GM18873 (cell line): Measurements from ENCODE around the gene ABHD15.

Experiments
- ATAC-seq: cut with Tn5 transposase; IDR thresholded peaks from one replicate; pipeline ENCODE4 v1.9.1; 2021; ENCODE audit warnings: mild to moderate bottlenecking, moderate library complexity, moderate number of reproducible peaks; ENCODE audit not compliant: unreplicated experiment, low FRiP score

The ABHD15 gene

DNA sequence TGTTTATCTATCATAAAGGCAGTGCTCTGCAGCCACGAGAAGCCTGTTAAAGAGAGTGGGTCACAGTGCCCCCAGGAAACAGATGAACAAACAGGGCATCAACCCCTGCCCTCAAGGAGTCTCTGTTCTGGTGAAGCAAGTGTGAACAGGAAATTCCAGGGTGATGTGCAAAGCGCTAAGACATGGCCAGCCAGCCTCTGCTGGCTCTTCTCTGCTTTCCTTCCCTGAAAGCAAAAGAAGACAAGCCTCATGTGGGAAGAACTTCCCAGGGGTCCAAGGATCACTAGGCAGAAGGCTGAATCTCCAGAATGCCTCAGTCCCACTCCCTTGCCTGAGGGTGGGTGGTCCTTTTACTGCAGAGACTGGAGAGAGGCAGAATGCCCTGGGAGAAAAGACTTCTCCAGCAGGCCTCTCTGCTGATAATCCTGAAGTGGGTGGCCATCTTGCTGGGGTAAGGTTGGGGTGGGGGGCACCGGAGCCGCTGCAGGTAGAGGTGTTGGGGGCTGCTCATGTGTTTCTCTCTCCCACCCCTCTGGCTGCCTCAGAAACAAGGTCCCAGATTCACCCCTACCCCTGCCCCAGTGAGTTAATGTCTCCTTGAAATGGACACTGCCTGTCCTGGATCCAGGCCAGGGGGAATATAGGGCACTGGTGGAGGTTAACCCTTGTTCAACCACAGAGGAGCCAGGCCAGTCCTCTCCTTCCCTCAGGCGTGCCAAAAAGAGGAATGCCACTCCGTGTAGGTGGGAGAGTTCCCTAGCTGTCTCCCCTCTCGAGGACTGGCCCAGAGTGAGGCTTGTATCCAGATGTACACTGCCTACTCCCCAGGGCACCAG lies 28.5 kb upstream of the ABHD15 start:
- no peak for ATAC-seq

DNA sequence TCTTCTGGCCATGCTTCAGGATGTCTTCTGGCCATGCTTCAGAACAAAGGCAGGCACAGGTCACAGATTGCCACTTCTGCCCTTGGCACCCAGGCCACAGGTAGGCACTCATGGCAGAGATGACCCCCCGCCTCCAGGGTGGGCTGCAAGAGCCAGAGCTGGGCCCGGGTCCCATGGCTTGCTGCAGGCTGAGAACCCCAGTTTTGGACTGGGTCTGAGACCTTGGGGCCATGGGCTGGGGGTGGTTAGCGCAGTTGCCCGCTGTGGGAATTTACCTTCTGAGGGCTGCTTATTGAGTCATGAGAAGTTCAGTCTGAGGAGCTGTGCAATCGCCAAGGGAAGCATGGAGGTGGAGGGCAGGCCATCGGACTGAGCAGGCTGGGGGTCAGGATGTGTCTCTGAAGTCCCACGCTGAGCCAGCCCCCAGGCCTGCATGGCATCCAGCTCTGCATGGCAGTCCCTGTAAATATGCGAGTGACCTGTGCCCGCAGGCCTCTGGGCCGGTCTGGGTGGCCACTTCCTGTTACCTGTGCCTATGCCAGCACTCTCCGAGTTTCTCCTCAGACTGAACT lies 27.8 kb upstream of the ABHD15 start:
- no peak for ATAC-seq

DNA sequence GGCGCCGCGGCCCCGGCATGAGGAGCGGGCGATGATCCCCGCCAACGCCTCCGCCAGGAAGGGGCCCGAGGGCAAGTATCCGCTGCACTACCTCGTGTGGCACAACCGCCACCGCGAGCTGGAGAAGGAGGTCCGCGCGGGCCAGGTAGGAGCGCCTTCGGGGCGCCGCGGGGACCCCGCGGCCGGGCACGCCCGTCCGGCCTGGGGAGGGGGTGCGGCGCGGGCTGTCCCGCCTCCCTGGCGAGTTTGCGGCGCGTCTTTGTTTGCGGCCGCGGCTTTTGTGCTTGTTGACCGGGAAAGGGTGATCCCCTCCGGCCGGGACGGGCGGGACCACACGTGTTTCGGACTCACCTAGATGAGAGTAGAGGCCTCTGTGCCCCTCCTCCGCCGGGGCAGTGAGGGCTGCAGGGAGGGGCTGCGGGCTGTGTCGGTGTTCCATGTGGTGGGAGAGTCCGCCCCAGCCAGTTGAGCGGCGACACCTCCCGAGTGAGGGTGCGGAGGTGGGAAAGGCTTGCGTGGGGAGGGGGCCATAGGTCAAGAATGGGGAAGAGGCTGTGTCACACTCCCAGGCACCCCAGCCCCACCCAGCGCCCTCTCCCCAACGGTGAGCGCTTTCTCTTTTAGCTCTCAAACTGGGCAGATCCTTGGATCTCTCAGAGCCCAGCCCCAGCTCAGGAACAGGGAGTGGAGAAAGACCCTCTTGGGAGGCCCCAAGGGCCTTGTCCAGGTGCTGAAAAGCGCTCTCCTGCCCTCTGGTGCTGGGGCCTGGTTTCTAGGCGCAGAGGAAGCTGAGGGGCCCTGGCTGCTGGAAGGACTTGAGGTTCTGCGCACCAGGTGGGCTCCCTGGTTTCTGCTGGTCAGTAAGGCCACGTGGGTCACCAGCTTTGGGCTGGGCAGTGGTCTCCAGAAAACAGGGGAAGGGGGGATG lies 27.0 kb upstream of the ABHD15 start:
- no peak for ATAC-seq

DNA sequence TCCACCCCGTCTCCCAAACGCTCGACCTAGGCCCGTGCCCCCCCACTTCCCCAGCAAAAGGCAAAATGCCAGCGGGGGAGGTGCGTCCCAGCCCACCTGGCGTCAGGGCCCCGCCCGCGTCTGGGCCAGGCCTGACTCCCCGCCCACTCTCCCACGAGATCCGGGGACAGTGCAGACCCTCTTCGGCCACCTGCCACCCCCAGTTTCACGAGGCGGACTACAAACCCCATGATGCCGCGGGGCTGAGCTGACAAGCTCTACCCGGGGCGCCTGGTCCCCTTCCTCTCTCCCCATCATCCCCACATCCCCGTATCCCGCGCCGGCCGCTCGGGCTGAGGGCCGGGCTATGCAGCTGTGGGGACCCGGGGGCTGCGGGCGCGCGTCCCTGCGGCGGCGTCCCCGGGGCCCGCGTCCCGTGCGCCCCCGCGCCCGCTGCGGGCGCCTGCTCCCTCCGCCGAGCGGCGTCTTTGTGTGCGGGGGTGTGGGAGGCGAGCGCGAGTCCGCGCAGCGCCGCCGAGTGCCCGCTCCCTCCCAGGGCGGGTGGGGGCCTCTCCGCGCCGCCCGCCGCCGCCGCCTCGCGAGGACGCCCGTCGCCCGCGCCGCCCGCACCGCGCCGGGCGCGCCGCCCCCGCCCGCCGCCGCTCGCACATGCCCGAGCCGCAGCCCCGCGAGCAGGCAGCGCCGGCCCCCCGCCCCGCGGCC lies 26.2 kb upstream of the ABHD15 start, which contains the start of gene ANKRD13B:
ANKRD13B (plus strand) TSS at position 283 of the 702 bp plus-strand sequence. CDS start 490 bp downstream, outside the sequence.
- no peak for ATAC-seq

DNA sequence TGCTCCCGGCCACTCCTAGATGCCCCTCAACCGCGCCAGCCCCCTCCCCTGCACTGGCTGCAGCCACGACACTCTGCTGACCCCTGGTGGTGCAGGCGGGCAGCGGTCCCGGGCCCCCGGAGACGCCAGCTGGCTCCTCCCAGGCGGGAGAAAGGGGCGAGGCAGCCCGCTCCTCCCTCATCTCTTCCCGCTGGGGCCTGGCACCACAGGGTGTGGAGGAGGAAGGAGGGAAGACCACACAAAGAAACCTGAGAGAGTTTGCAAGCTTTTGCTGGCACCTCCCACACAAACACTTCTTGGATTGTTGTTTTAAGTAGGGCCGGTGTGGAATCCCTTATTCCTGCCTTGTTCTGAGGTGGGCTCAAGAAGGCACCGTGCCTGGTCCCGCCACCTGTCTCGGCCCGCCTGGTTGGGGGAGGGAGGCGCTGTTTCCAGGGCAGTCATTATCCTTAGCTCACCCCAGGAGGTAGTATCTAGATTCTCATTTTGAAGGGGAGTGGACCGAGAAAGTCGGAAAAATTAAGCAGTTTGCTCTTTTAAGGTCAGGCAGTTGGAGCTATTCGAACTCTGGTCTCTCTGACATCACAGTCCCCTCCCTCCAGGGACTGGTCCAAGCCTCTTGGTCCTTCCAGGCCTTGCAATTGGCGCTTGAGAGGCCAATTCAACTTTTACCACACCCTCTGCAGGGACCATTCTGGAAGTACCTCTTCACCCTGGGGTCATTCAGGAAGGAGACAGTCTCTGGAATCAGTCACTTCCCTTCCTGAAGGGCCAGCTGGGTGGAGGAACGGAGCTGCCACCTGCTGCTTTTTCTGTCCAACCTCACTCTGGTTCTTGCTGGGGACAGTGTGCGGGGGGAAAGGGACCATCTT lies 25.1 kb upstream of the ABHD15 start:
- ATAC-seq, result no peak

DNA sequence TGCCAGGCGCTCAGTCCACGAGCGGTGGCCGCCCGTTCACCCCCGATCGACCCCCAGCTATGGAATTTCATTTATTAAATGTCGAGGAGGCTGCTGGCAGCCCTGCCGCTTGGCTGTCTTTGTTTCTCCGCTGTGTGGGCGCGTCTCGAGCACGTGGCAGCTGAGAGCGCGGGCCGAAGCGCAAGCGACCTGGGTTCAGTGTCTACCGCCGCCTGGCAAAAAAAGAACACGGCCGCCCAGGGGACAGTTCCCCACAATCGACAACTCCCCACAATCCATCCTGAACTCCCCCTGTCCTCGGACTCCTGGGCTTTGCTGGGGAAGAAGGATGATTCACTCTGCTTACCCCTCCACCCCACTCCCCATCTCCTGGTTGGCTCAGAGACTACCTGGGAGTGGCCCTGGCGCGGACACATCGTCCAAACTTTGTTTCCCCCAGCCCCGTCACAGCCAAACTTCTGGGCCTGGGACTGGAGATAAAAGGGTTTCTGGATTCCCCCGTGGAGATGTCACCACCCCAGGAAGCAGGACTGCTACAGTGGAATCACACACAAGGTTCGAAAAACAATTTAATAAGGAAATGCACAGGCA lies 24.4 kb upstream of the ABHD15 start:
- no peak for ATAC-seq

DNA sequence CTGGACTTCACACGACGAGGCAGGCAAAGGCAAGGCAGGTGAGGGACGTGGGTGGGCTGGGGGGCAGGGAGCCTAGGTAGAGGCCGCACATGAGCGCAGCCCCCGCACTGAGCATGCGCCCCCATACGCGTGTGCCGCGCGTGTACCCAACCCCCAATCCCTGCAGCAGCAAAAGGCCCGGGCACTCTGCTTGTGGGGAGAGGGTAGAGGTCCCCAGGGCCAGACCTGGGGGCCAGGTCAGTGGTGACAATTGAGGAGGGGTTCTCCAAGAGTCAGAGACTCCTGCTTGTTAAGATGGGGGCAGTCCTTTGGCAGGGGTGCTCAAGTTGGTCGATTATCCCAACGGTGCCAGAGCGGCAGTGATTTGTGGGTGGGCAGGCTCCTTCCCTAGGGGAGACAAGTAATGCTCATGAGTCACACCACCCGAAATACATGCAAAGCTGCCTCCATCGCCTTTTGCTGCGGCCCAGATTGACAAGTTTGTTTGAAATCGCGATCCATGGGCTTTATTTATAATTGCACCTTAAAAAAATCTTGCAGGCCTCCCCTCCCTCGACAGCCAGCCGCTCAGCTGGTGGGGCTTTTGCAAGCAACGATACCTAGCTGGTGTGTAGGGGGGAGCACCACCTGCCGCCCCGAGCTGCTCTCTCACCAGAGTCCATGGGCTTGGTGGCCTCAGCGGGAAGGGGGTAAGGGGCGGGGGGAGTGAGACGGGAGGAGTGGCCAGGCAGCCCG lies 23.7 kb upstream of the ABHD15 start:
- no peak for ATAC-seq

DNA sequence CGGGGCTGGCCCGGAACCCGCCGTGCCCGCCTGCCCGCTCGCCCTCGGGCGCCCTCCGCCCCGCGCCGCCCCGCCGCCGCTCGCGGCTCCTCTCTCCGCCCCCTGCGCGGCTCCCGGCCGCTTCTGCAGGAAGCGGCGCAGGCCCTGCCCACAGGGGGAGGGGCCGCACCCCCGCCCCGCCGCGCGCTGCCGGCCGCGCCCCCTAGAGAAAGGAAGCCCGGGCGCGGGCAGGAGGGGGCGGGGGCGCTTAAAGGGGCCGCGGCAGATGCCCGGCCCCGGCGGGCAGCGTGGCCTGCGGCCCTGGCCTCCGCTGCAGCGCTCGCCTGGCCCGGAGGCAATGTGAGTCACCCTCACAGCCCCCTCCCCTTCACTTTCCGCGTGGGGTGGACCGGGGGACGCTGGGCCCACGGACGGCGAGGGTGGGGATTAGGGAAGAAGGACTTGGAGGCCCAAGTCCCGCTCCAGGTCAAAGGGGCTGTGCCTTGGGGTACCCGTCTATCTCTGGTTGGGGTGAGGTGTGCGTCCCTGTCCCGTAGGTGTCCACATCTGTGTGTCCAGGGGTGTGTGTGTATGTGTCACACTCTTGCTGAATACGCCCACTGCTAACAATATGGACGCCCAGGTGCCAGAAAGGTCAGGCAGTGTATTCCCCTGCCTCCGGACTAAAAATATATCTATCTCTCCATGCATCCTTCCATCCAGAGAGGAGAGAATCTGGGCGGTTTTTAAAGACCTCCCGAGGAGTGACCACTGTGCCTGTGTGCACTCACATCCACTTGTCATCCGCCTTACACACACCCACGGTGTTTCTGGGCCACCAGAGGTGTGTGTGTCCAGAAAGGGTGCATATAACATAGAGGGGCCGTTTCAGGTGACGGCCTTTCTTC lies 22.9 kb upstream of the ABHD15 start, which contains the start of gene GIT1:
GIT1 (minus strand) TSS at position 125 of the 887 bp plus-strand sequence. CDS start 270 bp downstream, outside the sequence.
- no peak for ATAC-seq

DNA sequence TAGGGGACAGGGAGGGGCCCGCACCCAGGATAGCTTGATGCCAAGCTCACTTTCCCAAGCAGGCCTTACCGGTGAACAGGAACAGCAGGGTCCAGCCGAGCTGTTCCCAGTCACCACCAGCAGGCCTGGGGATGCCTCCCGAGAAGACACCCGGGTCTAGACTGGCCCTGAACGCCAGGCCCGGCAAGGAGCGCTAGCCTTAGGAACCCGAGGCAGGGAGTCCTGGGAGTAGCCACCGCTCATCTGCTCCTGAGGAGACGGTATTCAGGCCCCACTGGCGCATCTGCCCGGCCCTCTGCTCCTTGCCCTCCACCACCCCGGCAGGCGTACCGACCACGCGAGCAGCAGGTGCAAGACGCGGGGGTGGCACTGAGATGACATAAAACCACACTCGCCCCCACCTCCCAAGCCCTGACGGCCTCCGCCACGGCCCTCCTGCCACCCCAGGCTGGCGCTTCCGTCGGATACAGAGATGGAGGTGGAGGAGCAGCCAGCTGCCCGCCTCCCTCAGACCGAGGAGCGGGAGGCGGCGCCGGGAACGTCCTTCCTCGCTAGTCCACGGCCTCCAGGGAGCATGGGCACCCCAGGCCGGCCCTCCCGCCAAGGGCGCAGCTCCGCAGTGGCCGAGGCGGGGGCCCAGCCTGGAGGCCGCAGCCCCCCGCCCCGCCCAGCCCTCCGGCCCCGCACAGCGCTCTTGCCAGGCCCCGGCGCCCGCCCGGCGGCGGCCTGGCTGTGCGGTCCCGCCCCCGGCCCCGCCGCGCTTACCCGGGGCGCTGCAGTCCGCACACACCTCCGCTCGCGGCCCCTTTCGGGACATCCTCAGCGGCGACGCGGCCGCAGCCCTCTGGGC lies 21.9 kb upstream of the ABHD15 start:
- no peak for ATAC-seq

DNA sequence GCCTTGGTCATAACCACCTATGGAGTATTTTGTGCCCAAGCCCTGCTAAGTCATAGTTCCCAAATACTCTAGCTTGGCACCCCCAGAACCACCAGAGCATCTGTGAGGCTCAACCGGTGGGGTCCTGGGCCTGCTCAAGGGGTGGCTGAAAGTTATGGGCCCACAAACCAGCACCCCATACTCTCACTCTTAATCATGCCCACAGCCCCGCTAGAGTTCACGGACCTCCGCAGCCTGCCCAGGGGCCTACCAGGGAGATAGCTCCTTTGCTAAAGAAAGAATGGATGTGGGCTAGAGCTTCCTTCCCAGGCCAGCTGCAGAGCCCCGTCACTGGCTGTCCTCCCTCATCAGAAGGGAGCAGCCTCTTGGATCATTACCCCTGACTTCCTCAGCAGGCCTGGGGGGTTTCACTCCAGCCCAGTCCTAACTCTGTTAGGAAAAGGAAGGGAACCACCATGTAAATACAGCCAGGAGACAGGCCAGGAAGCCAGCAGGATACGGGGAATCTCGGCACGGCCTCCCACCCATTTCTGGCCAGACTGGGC lies 21.3 kb upstream of the ABHD15 start:
- ATAC-seq, result no peak

DNA sequence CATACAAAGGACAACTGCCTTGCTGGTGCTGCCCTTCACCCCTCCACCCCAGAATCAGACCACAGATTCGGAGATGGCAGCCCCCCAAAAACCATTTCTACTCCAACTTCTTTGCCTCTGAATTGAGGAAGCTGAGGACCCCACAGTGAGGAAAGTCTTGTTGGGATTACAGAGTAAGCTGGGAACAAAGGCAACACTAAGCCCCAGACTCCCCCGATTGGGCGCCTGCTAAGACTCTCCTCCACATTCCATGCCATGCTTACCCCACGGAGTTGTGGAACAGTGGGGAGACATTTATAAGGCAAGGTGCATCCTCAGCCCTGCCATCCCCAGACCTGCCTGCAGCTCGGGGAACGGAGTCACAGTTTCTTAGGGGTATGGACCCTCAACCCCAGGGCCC lies 20.8 kb upstream of the ABHD15 start:
- no peak for ATAC-seq

DNA sequence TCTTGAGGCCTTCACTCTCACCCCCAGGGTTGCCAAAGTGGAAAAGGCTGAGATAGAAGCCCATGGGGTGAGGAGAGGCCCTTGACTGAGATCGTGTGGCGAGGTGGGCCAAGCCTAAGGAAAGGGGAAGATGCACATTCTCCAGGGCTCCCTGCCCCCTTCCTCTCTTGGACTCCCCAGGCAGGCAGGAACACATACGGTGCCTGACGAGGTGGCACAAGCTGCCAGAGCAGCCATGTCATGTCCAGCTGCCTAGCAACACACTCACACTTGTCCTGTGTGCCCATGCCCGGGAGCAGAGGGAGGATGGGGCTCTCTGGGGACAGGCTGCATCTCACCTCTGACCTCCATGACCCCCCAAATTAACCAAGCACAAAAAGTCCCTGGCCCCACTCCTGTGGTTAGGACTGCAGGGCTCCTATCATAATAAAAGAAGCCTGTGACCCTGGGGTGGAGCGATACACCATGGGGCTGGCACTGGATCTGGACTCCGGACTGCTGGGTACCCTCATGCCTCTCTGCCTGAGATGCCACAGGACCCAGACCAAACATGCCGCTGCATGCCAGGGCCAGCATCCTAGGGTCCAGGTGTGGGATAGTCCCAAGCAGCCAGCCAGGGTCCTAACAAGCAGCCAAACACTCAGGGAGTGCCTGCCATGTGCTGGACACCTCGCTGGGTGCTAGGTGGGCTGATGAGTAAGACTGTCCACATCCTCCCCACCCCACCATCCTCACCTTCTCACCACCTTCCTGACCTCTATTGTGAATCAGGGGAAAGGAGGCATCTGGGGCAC lies 20.0 kb upstream of the ABHD15 start:
- no peak for ATAC-seq

DNA sequence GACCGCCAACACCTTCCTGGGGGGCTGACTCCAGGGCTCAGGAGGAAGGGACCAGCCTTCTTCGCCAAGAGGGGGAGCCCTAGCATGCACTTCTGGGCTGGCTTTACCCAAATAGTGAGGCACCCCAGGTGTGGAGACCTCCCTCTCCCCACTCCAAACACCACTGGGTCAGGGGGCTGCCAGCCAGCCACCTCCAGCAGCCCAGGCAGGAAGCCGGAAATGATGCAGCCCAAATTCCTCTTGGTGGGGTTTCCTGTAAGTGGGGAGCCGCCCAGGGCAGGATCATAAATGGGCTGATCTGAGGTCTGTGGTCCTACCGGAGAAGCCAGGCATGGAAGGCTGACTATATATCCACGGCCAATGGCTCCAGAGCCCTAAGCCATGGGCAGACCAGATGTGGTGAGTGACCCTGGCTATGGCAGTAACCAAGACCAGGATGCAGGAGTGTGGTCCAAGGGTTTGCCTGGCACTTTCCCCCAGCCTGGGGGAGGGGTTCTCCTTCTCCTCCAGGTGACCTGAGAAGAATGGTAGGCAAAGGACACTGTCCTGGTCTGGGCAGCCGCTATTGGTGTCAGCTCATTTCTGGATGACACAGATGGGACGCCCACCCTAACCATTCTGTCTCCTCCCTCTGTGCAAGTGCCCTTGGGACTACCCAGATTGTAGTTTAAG lies 18.4 kb upstream of the ABHD15 start:
- ATAC-seq, result no peak

DNA sequence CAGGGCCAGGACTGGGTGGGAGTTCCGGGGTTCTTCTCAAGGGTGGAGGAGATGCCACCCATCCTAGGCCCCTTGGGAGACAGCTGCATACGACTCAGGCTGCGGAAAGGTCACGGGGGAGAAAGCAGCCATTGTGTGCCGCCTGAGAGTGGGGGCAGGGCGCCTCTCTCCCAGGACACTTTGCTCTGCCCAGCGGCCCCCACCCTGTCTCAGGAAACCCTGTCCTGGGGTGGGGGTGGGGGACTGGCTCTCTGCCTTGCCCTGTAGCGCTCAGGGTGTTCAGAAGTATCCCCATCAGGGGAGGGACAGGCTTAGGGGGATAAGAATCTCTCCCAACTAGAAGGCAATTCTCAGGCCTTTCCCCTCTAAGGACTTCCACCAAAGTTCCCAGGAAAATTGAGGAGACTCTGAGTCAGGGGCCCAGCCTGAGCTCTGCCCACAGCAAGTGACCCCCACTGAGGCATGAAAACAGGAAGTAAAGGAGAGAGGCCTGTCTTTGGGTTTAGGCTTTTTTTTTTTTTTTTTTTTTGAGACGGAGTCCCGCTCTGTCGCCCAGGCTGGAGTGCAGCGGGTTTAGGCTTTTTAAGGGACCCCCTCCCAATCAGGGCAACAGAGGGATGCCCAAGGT lies 17.7 kb upstream of the ABHD15 start:
- ATAC-seq, result no peak
